ENCODE data around the gene MRPL21.
"Not testable (repeated sequence)": the region's sequence is repeated elsewhere in the genome, so short reads cannot be mapped to it uniquely, and the experiment has no call there.

Gene MRPL21

GRCh38 chr11:68893282-68893681, 10.3 kb downstream of the MRPL21 start:
- no peak for TF ChIP-seq ZFX (IDR thresholded peaks at IDR 0.05)
- no peak for TF ChIP-seq CTCF (conservative IDR thresholded peaks at IDR 0.05)
- H3K27ac ChIP-seq = no peak overlapping the region

- no peak overlapping the region for H3K27ac ChIP-seq
- no peak for TF ChIP-seq CTCF (conservative IDR thresholded peaks at IDR 0.05)
- no peak for TF ChIP-seq ZFX (IDR thresholded peaks at IDR 0.05)
These were observed 11.1 kb downstream of the MRPL21 start for GRCh38 chr11:68892576-68892975.

GRCh38 chr11:68891351-68891948, 12.2 kb downstream of the MRPL21 start:
- TF ChIP-seq ZFX (IDR thresholded peaks at IDR 0.05) (no peak), CTCF (conservative IDR thresholded peaks at IDR 0.05) (no peak)
- no peak overlapping the region for H3K27ac ChIP-seq

GRCh38 chr11:68890490-68891231, 13.0 kb downstream of the MRPL21 start:
- no peak for TF ChIP-seq CTCF (conservative IDR thresholded peaks at IDR 0.05)
- TF ChIP-seq ZFX (IDR thresholded peaks at IDR 0.05) = no peak
- H3K27ac ChIP-seq = no peak overlapping the region

- TF ChIP-seq CTCF (conservative IDR thresholded peaks at IDR 0.05) (no peak), ZFX (IDR thresholded peaks at IDR 0.05) (no peak)
- H3K27ac ChIP-seq = no peak overlapping the region
These were observed 13.6 kb downstream of the MRPL21 start for GRCh38 chr11:68889948-68890446.

GRCh38 chr11:68884827-68885226, 18.8 kb downstream of the MRPL21 start:
- not testable (repeated sequence) for H3K27ac ChIP-seq

- no peak overlapping the region for H3K27ac ChIP-seq
- TF ChIP-seq ZFX (IDR thresholded peaks at IDR 0.05) (no peak), CTCF (conservative IDR thresholded peaks at IDR 0.05) (no peak)
These were observed 21.2 kb downstream of the MRPL21 start for GRCh38 chr11:68882391-68882790.

All from C4-2B (cell line).